GM12874 (cell line): ENCODE data around the gene PTPRD.

Experiments used
- TF ChIP-seq, protein P1 (sequence below): IDR thresholded peaks from 2 replicates; pipeline ENCODE4 v1.5.1; 2011; ENCODE audit warnings: low read depth, mild to moderate bottlenecking, control low read depth, low read length, moderate library complexity; ENCODE audit not compliant: insufficient read depth

PTPRD gene

DNA sequence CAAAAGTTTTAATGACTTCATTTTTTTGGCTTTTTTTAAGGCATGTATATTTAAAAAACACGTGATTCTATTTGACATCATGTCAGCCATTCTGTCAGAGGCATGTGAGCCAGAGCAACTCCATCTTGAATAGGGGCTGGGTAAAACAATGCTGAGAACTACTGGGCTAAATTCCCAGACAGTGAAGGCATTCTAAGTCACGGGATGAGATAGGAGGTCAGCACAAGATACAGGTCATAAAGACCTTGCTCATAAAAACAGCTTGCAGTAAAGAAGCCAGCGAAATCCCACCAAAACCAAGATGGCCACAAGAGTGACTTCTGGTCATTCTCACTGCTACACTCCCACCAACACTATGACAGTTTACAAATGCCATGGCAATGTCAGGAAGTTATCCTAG lies 1812.6 kb downstream of the PTPRD start:
- TF ChIP-seq, protein P1, sequence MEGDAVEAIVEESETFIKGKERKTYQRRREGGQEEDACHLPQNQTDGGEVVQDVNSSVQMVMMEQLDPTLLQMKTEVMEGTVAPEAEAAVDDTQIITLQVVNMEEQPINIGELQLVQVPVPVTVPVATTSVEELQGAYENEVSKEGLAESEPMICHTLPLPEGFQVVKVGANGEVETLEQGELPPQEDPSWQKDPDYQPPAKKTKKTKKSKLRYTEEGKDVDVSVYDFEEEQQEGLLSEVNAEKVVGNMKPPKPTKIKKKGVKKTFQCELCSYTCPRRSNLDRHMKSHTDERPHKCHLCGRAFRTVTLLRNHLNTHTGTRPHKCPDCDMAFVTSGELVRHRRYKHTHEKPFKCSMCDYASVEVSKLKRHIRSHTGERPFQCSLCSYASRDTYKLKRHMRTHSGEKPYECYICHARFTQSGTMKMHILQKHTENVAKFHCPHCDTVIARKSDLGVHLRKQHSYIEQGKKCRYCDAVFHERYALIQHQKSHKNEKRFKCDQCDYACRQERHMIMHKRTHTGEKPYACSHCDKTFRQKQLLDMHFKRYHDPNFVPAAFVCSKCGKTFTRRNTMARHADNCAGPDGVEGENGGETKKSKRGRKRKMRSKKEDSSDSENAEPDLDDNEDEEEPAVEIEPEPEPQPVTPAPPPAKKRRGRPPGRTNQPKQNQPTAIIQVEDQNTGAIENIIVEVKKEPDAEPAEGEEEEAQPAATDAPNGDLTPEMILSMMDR = no peak

DNA sequence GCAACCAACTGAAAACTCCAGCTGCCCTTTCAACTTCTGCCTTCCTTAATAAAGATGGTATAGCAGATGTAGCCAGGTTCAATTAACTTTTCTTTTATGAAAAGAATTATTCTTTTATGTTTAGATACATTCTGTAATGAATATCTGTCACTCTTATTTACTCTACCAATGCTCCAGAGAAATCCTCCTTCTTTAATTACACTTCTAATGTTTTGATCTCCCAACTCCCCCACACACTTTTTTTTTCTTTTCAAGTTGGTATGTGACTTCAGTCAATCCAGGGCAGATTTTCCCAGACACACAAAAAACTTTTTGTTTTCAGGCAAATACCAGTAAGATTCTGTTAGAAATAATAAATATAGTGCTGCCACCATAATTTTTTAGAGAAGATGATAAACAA lies 1813.2 kb downstream of the PTPRD start:
- TF ChIP-seq, protein P1 = no peak

- TF ChIP-seq, protein P1 = no peak
Observed at GRCh38 chr9:8799206-8799605, 1813.6 kb downstream of the PTPRD start.

DNA sequence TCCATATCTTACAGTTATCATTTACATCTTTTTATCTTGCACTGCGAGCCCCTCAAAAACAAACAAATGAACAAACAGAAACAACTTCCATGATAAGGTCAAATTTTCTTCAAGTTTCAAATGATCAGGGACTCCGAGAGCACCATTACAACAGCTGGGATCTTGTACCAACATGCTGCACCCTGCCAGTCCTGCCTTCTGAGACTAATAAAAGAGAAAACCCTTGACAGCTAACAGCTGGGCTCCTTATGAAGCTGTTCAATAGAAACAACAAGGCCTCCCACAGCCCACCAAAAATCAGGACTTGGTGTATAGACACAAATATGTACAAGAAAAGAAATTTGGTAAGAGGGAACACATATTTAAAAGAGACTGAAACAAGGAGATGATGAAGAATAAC lies 1828.0 kb downstream of the PTPRD start:
- TF ChIP-seq, protein P1 = no peak

GRCh38 chr9:8783941-8784340 lies 1828.9 kb downstream of the PTPRD start:
- TF ChIP-seq, protein P1 = no peak

DNA sequence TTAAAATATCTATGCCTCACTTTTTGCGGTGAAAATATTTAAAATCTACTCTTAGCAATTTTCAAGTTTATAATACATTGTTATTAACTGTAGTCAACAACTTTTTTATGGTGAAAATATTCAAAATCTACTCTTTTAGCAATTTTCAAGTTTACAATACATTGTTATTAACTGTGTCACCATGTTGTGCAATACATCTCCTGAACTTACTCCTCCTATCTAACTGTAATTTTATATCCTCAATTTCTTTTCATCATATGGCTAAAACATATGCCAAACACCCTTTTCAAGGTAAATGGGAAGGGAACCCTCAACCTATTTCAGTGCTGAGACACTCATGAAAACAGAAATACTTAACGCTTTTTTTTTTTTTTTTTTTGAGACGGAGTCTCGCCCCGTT lies 1830.6 kb downstream of the PTPRD start:
- TF ChIP-seq, protein P1 = no peak

DNA sequence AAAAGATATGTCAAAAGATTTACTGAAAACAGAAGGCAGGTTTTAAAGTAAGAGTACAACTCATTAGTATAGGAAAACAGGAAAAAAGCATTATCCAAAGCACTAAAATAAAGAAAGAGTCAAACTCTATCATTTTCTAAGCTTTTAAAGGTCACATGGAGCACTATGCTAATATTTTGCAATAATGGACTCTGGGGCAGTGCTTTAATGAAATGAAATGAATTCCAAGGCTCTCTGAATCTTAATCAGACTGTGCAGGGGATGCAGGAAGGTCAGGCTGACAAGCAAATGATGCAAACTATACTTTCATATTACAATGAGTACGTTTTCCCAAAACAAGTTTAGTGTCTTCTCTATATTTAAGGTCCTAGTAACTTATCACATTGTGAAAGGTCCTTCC lies 1831.3 kb downstream of the PTPRD start:
- TF ChIP-seq, protein P1 = no peak

GRCh38 chr9:8780386-8780785 lies 1832.4 kb downstream of the PTPRD start:
- TF ChIP-seq, protein P1 = no peak
